ENCODE data around the gene HSD3B7.

Gene HSD3B7

DNA sequence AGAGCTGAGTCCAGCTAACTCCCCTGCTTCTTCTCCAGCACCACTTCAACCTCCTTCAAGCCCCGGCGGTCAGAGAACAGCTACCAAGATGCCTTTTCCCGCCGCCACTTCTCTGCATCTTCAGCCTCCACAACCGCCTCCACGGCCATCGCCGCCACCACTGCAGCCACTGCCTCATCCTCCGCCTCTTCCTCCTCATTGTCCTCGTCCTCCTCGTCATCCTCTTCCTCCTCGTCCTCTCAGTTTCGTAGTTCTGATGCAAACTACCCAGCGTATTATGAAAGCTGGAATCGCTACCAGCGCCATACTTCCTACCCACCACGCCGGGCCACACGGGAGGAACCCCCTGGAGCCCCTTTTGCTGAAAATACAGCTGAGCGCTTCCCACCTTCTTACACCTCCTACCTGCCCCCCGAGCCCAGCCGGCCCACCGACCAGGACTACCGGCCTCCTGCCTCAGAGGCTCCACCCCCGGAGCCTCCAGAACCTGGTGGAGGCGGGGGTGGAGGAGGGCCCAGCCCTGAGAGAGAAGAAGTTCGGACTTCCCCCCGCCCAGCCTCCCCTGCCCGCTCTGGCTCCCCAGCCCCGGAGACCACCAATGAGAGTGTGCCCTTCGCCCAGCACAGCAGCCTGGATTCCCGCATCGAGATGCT, 20.3 kb upstream of the HSD3B7 start:
- H3K9me2 ChIP-seq (replicated peaks; ENCODE audit: insufficient read depth, low read length), result no peaks in the 10 kb centered on the region
- H3K36me3 ChIP-seq (replicated peaks; ENCODE audit: insufficient read depth, low read length), result peaks cover 12% of the 10 kb centered on the region
- no peaks in the 10 kb centered on the region for H3K27me3 ChIP-seq (replicated peaks; ENCODE audit: insufficient read depth, low read length)
- DNase-seq, result no peak
- H3K9ac ChIP-seq (ENCODE audit: low read length), result no peak overlapping the region
- no peak overlapping the region for H3K4me3 ChIP-seq (ENCODE audit: low read length)
- peaks cover 15% of the 10 kb centered on the region for H3K79me2 ChIP-seq (ENCODE audit: low read length)
- no peak overlapping the region for H3K27ac ChIP-seq (ENCODE audit: low read length)
- no peaks in the 10 kb centered on the region for H3K9me3 ChIP-seq (replicated peaks; ENCODE audit: insufficient read depth, low read length)
- no peaks in the 10 kb centered on the region for H3F3A ChIP-seq (ENCODE audit: insufficient read depth, low read length)
- H3K4me1 ChIP-seq (ENCODE audit: low read length), result no peaks in the 10 kb centered on the region
- H3K4me2 ChIP-seq (ENCODE audit: low read depth, low read length), result no peak overlapping the region
- TF ChIP-seq, protein P1, sequence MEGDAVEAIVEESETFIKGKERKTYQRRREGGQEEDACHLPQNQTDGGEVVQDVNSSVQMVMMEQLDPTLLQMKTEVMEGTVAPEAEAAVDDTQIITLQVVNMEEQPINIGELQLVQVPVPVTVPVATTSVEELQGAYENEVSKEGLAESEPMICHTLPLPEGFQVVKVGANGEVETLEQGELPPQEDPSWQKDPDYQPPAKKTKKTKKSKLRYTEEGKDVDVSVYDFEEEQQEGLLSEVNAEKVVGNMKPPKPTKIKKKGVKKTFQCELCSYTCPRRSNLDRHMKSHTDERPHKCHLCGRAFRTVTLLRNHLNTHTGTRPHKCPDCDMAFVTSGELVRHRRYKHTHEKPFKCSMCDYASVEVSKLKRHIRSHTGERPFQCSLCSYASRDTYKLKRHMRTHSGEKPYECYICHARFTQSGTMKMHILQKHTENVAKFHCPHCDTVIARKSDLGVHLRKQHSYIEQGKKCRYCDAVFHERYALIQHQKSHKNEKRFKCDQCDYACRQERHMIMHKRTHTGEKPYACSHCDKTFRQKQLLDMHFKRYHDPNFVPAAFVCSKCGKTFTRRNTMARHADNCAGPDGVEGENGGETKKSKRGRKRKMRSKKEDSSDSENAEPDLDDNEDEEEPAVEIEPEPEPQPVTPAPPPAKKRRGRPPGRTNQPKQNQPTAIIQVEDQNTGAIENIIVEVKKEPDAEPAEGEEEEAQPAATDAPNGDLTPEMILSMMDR (IDR thresholded peaks at IDR 0.05; ENCODE audit: low read length), result no peak
- TF ChIP-seq EZH2phosphoT487 (IDR thresholded peaks at IDR 0.05; ENCODE audit: low read length) (no peak), EZH2 (optimal IDR thresholded peaks at IDR 0.05; ENCODE audit: low read depth, low read length) (no peak)
- H4K20me1 ChIP-seq (ENCODE audit: insufficient read depth, low read length), result no peaks in the 10 kb centered on the region; the same call in 1 of the 2 replicates
- no peak overlapping the region for H2AFZ ChIP-seq (ENCODE audit: low read length)

- H3K27me3 ChIP-seq (replicated peaks; ENCODE audit: insufficient read depth, low read length), result no peaks in the 10 kb centered on the region
- no peaks in the 10 kb centered on the region for H3K4me1 ChIP-seq (ENCODE audit: low read length)
- H3K4me3 ChIP-seq (ENCODE audit: low read length), result no peak overlapping the region
- no peaks in the 10 kb centered on the region for H3F3A ChIP-seq (ENCODE audit: insufficient read depth, low read length)
- H3K27ac ChIP-seq (ENCODE audit: low read length), result no peak overlapping the region
- TF ChIP-seq EZH2phosphoT487 (IDR thresholded peaks at IDR 0.05; ENCODE audit: low read length) (no peak), EZH2 (optimal IDR thresholded peaks at IDR 0.05; ENCODE audit: low read depth, low read length) (no peak)
- TF ChIP-seq, protein P1 (IDR thresholded peaks at IDR 0.05; ENCODE audit: low read length), result no peak
- H3K9me3 ChIP-seq (replicated peaks; ENCODE audit: insufficient read depth, low read length), result no peaks in the 10 kb centered on the region
- no peaks in the 10 kb centered on the region for H4K20me1 ChIP-seq (ENCODE audit: insufficient read depth, low read length)
- peaks cover 8% of the 10 kb centered on the region for H3K79me2 ChIP-seq (ENCODE audit: low read length)
- H3K9me2 ChIP-seq (replicated peaks; ENCODE audit: insufficient read depth, low read length), result no peaks in the 10 kb centered on the region
- no peak overlapping the region for H3K9ac ChIP-seq (ENCODE audit: low read length)
- no peak for DNase-seq
- H3K36me3 ChIP-seq (replicated peaks; ENCODE audit: insufficient read depth, low read length), result peaks cover 8% of the 10 kb centered on the region
- H3K4me2 ChIP-seq (ENCODE audit: low read depth, low read length), result no peak overlapping the region
- no peak overlapping the region for H2AFZ ChIP-seq (ENCODE audit: low read length)
Observed at GRCh38 chr16:30965436-30965835, 19.6 kb upstream of the HSD3B7 start.

DNA sequence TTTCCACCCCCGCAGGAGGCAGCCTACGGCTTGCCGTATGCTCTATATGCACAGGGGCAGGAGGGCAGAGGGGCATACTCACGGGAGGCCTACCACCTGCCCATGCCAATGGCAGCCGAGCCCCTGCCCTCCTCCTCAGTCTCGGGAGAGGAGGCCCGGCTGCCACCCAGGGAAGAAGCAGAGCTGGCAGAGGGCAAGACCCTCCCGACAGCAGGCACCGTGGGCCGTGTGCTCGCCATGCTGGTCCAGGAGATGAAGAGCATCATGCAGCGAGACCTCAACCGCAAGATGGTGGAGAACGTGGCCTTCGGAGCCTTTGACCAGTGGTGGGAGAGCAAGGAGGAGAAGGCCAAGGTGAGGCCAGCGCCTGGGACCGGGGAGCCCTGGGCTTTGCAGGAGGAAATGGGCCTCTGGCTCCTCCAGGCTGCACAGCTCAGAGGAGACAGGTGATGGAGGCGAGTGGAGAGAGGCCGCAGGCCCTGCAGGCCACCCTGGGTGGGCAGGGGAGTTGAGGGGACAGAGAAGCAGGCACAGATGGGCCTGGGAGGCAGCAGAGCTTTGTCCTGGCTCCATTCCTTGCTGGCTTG, 18.9 kb upstream of the HSD3B7 start:
- no peaks in the 10 kb centered on the region for H3K27me3 ChIP-seq (replicated peaks; ENCODE audit: insufficient read depth, low read length)
- TF ChIP-seq, protein P1 (IDR thresholded peaks at IDR 0.05; ENCODE audit: low read length), result no peak
- TF ChIP-seq EZH2phosphoT487 (IDR thresholded peaks at IDR 0.05; ENCODE audit: low read length), result no peak
- TF ChIP-seq EZH2 (optimal IDR thresholded peaks at IDR 0.05; ENCODE audit: low read depth, low read length), result no peak

More for the DNA sequence above, 18.9 kb upstream of the HSD3B7 start:
- Histone ChIP-seq H3K4me1 (ENCODE audit: low read length) (no peaks in the 10 kb centered on the region), H3K9ac (ENCODE audit: low read length) (no peak overlapping the region), H3K4me2 (ENCODE audit: low read depth, low read length) (no peak overlapping the region), H3K27ac (ENCODE audit: low read length) (no peak overlapping the region), H3K9me2 (replicated peaks; ENCODE audit: insufficient read depth, low read length) (no peaks in the 10 kb centered on the region), H3K9me3 (replicated peaks; ENCODE audit: insufficient read depth, low read length) (no peaks in the 10 kb centered on the region), H3K79me2 (ENCODE audit: low read length) (peaks cover 4% of the 10 kb centered on the region), H3K4me3 (ENCODE audit: low read length) (no peak overlapping the region), H3F3A (ENCODE audit: insufficient read depth, low read length) (no peaks in the 10 kb centered on the region), H3K36me3 (replicated peaks; ENCODE audit: insufficient read depth, low read length) (peaks cover 6% of the 10 kb centered on the region), H2AFZ (ENCODE audit: low read length) (no peak overlapping the region), H4K20me1 (ENCODE audit: insufficient read depth, low read length) (no peaks in the 10 kb centered on the region)
- no peak for DNase-seq

Data from MM.1S (cell line).